SK-N-MC (cell line): ENCODE data around the gene TRIM71.
"Not testable (repeated sequence)": the region's sequence is repeated elsewhere in the genome, so short reads cannot be mapped to it uniquely, and the experiment has no call there.

ENCODE experiments used
- DNase-seq: peaks from one replicate; pipeline ENCODE4 v3.0.0-alpha.2; 2011; ENCODE audit warnings: low read depth, low spot score
- H3K27ac ChIP-seq: fragments of 200-600 bp; sonication (generic); 2 replicates; pipeline ENCODE4 v1.5.1; 2016; ENCODE audit warnings: mixed run types
- H3K36me3 ChIP-seq: fragments of 200-600 bp; sonication (generic); 2 replicates; pipeline ENCODE4 v1.6.1; 2017; ENCODE audit warnings: antibody characterized with exemption, low read length, mixed read lengths; ENCODE audit not compliant: insufficient read depth
- H3K4me3 ChIP-seq: fragments of 200-600 bp; sonication (generic); 2 replicates; pipeline ENCODE4 v1.5.1; 2016
- H3K9ac ChIP-seq: fragments of 200-600 bp; sonication (generic); 2 replicates; pipeline ENCODE4 v1.8.0; 2017; ENCODE audit warnings: mixed run types, mixed read lengths; ENCODE audit not compliant: insufficient read length
- H3K9me3 ChIP-seq: fragments of 200-600 bp; sonication (generic); 2 replicates; pipeline ENCODE4 v1.6.1; 2017; ENCODE audit warnings: low read depth, mild to moderate bottlenecking, antibody characterized with exemption, low read length, moderate library complexity, mixed read lengths
- EZH2 ChIP-seq: fragments of 200-600 bp; sonication (generic); IDR thresholded peaks from one replicate; pipeline ENCODE4 v1.6.1; 2017; ENCODE audit warnings: antibody characterized with exemption
- FOXP2 ChIP-seq: optimal IDR thresholded peaks from 2 replicates; pipeline ENCODE3; 2011; ENCODE audit warnings: mild to moderate bottlenecking, moderate library complexity; ENCODE audit not compliant: insufficient read depth; ENCODE audit errors: extremely low read length, control extremely low read depth
- POLR2AphosphoS5 ChIP-seq: IDR thresholded peaks from 2 replicates; pipeline ENCODE4 v1.6.1; 2012; ENCODE audit warnings: mild to moderate bottlenecking, low read depth, low read length, borderline replicate concordance

The TRIM71 gene

GRCh38 chr3:32945136-32945535, 127.3 kb downstream of the TRIM71 start:
- TF ChIP-seq EZH2: no peak
- no peak for TF ChIP-seq POLR2AphosphoS5
- TF ChIP-seq FOXP2: no peak
- DNase-seq: no peak
- Histone ChIP-seq H3K27ac (no peak overlapping the region), H3K9me3 (no peaks in the 10 kb centered on the region), H3K36me3 (no peaks in the 10 kb centered on the region), H3K9ac (no peak overlapping the region), H3K4me3 (no peak overlapping the region)

GRCh38 chr3:32945598-32945997, 127.8 kb downstream of the TRIM71 start:
- not testable (repeated sequence) for H3K36me3 ChIP-seq, DNase-seq, H3K4me3 ChIP-seq, H3K9me3 ChIP-seq, H3K9ac ChIP-seq, H3K27ac ChIP-seq

GRCh38 chr3:32946973-32947788, 129.4 kb downstream of the TRIM71 start:
- H3K9ac ChIP-seq: no peak overlapping the region
- H3K4me3 ChIP-seq: no peak overlapping the region
- no peaks in the 10 kb centered on the region for H3K36me3 ChIP-seq
- H3K27ac ChIP-seq: no peak overlapping the region
- TF ChIP-seq EZH2 (no peak), POLR2AphosphoS5 (no peak), FOXP2 (no peak)
- H3K9me3 ChIP-seq: no peaks in the 10 kb centered on the region
- DNase-seq: no peak
